Suprapubic skin (tissue), 4 donors: Measurements from ENCODE around the gene P3R3URF.

Experiments
- CTCF ChIP-seq, 2 donors: fragments of 200-600 bp in 1 of 2; fragments of 450-650 bp in 1 of 2; sonication (generic) in 1 of 2; IDR thresholded peaks; one replicate each; pipeline ENCODE4 v1.5.1; 2016 to 2019; ENCODE audit warnings: antibody characterized with exemption in 2 of 2, mild to moderate bottlenecking in 1 of 2, moderate library complexity in 1 of 2
- EP300 ChIP-seq: sonication (generic); formaldehyde crosslinking; IDR thresholded peaks from one replicate; pipeline ENCODE4 v1.6.1; 2017; ENCODE audit warnings: antibody characterized with exemption
- POLR2A ChIP-seq, 2 donors: fragments of 450-650 bp; IDR thresholded peaks; one replicate each; pipeline ENCODE4 v1.6.1; 2017; ENCODE audit warnings: antibody characterized with exemption in 2 of 2, mild to moderate bottlenecking in 2 of 2, moderate library complexity in 2 of 2
- POLR2AphosphoS5 ChIP-seq, 3 donors: sonication (generic); formaldehyde crosslinking; IDR thresholded peaks; one replicate each; pipeline ENCODE4 v1.6.1; 2017; ENCODE audit warnings: antibody characterized with exemption in 3 of 3

- TF ChIP-seq CTCF (IDR thresholded peaks at IDR 0.05): no peak
- no peak for TF ChIP-seq POLR2A (IDR thresholded peaks at IDR 0.05)
- no peak for TF ChIP-seq POLR2AphosphoS5 (IDR thresholded peaks at IDR 0.05)
- TF ChIP-seq EP300: no peak
Measured at GRCh38 chr1:46215504-46215903, 39.2 kb upstream of the P3R3URF start.
